ENCODE measurements around the gene PAK5. TPM values are rescaled to one million over a fixed set of nuclear protein-coding genes. Genes with fewer than 3 reads are reported as not detected.

The PAK5 gene
- total RNA-seq, 1 donor from 2014 or later, result 12.5 TPM

DNA sequence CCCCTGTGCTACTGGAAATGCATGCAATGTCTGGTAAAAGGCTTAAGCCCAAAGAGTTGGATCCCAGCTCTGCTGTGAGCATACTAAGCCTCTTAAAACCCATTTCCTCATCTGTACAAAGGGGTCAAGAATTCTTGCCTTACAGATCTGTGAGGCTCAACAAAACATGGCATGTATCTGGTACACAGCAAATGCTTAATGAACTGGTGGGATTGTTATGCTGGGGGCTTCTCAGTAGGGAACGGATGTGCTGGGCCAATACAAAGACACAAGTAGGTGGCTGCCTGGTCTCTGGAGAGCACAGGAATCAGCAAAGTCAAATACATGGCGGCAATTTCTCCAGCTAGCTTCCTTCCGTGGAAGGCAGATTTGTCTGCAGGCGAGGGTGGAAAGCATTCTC, 262.2 kb downstream of the PAK5 start:
- no peak for DNase-seq (ENCODE audit: low spot score)

DNA sequence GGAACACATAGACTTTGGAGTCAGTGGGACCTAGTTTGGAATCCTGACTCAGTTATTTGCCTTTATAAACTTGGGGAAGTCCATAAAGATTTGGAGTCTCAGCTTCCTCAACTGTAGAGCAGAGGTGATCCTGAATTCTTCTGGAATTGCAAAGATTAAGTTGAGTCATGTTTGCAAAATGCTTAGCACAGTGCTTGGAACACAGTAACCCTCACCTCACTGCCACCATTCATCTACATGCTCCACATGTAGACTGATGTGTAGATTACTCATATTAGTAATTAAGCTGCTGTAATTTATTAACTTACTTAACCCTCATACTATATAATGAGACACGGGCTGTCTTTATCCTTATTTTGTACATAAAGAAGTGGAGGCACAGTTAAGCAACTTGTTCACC, 263.0 kb downstream of the PAK5 start:
- no peak for DNase-seq (ENCODE audit: low spot score)

DNA sequence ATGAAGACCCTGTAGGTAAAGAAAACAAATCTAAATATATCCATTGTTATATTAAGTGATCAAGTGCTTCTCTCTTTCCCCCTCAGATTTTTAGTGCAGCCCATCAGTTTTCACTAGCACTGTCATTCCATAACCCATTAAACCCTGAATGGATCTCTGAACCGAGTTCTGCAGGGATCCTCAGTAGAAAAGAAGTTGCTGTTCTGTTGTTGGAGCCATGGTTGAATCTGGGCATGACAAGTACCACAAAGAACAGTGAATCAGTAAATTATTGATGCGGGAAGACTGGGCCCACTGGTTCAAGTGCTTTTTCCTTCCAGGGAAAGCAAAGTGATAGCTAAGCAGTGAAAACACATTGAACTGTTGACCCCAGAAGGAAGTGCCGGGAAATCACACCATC, 264.1 kb downstream of the PAK5 start:
- no peak for DNase-seq (ENCODE audit: low spot score)

DNA sequence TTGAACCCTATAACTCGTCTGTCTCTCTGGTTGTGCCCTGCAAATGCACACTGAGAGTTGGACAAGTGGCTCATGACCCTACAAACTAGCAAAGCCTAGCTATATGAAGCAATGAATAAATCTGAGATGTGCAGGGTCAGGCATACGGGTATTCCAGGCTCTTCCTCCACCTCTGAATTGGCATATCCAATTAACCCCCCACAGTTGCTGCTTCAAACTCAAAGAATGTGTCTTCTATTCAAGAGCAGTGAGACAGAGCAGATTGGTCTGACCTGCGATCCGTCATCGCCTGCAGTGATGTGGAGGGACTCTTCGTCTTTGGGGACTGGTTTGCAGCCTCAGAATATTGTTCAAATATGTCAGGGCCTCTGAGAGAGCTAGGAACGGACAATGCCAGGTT, 264.7 kb downstream of the PAK5 start:
- no peak for DNase-seq (ENCODE audit: low spot score)

DNA sequence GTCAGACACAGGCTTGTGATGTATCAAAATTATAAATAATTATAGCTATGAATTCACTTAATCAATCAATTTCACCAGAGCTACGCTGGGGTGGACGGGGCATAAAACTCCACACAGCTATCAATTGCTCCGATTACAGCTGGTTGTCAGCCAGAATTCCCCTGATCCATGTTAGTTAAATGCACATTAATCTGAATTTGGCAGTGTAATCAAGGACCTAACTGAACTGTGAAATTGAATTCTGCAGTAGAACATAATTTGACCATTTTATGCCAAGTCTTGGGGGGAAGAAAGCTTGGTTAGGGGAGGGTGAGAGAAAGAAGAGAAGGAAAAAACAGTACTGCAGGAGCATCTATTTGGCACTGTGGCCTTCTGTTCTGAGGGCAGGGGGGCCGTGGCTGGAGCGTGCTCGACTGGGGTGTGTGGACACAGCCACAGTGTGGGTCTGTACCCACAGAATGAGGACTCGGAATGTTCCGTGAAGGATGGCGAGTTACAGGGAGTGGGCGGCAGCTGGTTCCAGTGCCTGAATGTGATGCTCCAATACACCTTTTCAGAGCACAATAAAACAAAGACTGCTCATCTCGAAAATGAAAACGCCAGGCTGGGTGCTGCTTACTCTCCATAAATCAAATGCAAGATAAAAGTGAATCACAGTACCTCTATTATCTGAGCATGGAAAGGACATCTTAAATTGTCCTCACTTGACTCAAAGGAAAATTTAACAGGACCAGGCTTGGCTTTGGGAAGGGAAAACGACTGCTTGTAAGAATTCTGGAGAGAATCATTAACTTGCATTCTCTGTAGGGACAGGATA, 265.3 kb downstream of the PAK5 start:
- no peak for DNase-seq (ENCODE audit: low spot score)

DNA sequence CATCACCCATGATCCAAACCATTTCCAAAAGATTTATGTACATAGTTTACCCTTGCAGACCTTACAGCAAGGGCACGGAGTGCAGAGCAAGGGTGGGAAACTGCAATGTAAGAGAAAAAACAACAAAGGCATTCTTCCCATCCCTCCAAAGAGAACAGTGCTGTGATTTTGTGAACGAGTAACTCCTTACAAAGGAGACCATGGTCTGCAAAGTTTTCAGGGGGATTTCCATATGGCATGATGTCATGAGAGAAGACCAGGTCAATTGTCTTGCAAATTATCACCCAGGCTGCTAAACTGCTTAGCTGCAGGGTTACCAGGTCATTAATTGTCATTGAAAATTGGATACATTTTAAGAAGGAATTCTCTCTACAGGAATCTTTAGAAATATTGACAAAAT, 266.2 kb downstream of the PAK5 start:
- DNase-seq (ENCODE audit: low spot score), result no peak

DNA sequence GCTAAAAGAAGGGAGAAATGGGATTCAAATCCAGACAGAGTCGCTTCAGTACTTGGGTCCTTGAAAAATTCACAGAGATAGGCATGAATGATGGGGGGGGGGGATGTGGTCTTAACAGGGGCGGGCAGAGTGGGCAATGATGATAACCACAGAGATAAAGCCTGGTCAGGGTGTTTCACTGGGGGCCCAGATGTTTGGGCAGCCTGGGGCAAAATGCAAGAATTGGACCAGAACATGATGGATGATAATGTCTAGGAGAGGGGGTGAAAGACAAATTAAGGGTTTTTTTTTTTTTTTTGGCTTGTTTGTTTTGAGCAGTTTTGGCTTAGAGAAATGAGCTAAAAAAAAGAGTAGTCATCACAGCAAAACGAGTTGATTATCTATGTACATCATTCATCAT, 267.1 kb downstream of the PAK5 start:
- no peak for DNase-seq (ENCODE audit: low spot score)

DNA sequence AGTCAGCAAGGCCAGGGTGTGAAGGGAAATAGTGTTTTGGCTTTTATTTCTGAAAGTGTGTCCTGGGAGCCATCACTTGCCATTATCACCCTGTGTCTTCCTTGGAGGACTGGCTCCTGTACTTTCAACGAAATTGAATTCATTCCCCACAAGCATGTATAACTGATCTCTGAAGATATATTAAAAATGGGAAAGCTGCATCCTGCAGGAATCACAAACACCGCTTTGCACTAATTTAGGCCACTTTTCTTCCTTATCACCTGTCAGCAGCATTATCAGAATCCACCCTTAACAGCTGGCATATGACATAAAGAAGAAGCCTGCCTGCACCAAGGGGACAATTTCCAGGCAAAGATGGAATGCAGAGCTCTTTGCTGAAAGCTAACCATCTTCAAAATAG, 268.3 kb downstream of the PAK5 start:
- DNase-seq (ENCODE audit: low spot score), result no peak

DNA sequence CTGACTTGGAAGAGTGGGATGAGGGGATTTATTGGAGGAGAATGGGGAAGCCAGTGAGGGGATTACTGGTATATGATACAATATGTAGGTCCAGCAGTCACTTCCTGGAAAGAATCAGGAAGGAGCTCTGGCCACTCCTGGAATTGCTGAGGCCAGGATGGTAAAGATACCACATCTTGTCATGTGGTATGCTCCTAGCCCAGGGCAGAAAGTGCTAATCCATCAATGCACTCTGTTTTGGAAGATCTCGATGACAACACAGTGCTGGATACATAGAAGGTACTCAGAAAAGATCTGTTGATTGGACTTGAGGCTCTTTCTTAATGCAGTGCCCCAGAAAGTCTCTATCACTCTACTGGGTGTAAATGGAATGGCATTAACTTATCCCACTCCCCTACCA, 271.9 kb downstream of the PAK5 start:
- DNase-seq (ENCODE audit: low spot score), result no peak

DNA sequence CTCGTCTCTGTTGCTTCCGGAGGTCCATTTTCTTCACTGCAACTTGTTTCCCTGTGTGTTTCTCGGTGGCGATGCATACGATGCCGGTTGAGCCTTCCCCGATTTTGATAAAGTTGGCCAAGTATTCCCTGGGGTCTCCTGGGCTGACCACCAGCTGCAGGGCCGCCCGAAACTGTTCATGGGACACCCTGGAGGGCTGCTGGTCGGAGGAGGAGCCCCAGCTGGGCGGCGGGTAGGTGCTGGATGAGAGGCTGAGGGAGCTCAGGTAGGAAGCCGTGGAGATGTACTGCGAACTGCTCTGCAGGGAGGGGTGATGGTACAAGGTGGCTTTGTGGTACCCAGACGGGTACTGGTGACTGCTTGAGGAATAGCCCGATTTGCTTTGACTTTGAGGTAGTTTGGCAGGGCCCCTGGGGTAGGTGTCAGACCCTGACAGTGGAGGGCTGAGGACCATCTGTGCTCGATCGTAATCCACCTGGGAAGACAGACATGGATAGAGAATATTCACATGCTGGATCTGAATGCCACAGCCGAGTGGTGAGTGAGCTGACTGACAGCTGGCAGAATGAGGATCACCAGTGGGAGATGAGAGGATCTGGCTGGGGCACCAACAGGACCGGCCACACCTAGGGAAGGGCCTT, 272.8 kb downstream of the PAK5 start:
- no peak for DNase-seq (ENCODE audit: low spot score)

DNA sequence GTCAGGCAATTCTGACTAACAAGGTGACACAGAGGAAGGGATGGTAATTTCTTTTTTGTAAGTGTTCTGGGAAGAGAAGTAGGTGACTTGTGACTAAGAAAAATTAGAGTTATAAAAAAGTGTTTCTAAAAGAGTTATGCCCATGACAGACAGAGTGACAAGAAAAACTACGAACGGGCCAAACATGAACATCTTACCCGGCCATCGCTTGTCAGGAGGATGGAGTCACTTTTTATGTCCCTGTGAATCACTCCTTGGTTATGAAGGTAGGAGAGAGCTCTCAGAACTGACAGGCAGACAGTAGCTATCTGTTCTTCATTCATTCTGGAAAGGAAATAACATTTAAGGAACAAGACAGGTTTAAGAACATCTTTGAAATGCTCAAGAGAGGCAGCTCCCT, 281.5 kb downstream of the PAK5 start:
- DNase-seq (ENCODE audit: low spot score), result no peak

DNA sequence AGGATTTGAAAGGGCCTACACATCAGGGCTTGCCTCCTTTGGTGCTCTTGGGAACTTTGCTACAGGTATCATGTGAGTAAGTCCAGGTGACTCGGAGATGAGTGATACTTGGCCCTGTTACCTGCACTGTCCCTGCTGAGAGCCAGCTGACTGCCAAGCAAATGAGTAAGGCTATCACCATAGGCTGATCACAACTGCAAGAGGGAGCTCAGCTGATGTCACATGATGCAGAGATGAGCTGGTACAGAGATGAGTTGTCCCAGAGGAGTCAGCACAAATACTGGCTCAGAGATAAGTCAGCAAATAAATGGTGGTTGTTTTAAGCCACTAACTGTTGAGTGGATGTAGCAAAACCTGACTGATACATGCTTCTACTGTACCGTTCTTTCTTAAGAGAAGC, 283.1 kb downstream of the PAK5 start:
- DNase-seq (ENCODE audit: low spot score), result no peak

DNA sequence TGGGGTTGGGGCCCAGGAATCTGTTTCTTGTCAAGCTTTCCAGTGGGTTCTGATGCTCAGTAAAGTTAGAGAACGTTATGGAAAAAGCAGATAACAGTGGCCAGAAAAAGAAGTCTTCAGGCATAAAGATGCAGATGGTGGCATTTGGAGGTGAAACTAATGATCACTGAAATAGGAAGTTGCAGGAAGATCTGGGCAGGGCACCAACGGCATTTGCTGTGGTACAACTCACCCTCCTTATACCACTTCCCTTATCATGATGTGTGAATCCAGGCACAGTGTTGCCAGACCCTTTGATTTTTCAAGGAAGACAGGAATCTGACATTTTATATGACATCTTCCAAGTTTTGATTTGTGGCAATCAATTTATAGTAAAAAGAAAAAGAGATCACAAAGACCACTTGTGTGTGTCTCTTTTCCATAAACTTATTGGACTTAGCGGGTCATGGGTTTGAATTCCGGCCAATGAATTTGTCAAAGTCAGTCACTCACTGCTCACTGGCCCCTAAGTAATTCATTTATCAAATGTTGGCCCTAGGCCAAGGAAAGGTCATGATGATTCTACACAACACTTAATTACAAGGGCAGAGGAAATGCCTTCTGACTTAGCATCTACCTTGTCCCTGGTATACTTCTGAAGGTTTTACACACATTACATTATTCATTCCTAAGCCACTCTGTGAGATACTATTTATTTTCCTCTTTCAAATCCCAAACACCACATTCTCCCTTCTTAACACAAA, 286.9 kb downstream of the PAK5 start:
- peak; percentile 18 for DNase-seq (ENCODE audit: low spot score)

DNA sequence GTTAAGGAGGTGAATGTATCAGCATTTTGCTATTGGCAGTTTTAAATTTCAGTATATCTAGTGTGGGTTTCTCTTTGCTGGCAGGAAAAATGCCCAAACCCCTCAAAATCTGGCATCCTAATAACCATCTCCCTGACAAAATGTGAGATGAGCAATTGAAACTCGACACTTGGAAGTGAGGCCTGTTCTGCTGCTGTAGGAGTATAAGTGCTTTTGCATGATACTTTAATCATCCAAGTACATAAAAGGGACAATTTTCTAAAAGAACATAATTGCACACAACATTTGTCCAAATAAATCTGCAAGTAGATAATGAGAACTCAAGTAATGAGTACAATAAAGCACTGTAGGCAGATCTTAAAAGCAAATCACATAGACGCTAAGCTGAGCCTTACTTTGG, 288.0 kb downstream of the PAK5 start:
- DNase-seq (ENCODE audit: low spot score), result no peak

DNA sequence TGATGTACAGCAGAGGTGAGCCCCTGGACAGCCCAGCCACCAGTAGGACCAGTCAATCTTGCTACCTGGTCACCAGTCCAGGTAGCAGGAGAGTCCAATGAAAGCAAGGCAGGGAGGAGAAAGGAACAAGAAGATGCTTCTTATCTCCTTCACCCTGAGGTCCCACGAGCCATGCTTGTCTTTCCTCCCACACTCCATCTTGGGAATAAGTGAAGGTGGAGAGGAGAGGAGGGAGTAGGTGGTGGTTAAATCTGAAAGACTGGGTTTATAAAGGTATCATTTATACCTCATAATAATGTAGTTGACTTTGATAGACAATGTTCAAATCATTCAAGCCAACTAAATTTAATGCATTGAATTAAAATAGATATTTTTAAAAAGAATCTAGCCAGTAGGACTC, 288.6 kb downstream of the PAK5 start:
- DNase-seq (ENCODE audit: low spot score), result no peak

DNA sequence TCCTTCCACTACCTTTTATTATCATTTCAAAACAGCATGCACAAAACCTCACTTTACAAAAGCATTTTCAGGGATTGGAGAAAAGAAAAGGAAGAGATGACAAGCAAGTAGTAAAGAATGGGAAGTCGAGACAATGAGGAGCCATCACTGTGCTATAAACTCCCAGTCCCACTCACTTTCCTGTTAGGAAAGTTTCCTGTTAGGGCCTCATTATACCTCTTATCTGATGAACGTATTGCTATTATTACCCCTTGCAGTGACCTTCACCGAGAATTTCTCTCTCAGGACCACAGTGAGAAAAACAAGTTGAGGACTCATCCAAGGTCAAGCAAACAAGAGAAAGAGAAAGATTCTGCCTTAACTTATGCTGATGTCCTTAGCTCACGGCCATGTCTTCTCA, 295.7 kb downstream of the PAK5 start:
- no peak for DNase-seq (ENCODE audit: low spot score)

DNA sequence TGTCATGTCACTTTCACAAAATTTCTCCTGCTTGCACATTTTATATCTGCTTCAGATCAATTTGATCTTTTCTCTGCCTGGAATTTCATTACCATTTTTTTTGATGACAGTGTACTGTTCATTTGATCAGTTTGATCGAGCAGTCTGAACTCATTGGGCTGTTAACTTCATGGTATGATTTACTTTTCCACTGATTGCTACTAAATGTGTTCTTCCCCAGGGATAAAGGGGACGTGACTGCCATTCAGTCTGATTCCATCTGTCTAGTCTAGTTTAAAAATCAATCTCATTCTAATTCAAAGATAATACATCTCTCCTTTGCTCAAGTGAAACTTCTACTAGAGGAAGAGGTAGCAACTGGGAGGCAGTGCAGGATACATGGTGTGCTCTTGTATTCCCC, 303.4 kb downstream of the PAK5 start:
- no peak for DNase-seq (ENCODE audit: low spot score)

DNA sequence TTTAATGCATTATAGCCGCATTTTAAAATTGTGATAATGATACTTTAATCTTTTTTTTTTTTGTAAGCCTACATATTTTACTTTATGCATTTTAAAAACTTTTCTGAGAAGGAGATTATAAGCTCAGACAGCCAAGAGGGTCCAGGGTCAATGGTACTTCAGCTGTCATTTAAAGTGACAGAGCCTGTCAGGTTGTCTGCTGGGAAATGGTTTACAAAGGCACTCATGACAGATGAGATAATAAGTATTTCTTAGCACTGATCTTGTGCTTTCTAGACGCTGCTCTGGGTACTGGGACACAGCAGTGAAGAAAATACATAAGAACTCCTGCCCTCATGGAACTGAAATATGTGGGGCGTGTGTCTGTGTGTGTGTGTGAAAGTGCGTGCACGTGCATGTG, 304.9 kb downstream of the PAK5 start:
- no peak for DNase-seq (ENCODE audit: low spot score)

DNA sequence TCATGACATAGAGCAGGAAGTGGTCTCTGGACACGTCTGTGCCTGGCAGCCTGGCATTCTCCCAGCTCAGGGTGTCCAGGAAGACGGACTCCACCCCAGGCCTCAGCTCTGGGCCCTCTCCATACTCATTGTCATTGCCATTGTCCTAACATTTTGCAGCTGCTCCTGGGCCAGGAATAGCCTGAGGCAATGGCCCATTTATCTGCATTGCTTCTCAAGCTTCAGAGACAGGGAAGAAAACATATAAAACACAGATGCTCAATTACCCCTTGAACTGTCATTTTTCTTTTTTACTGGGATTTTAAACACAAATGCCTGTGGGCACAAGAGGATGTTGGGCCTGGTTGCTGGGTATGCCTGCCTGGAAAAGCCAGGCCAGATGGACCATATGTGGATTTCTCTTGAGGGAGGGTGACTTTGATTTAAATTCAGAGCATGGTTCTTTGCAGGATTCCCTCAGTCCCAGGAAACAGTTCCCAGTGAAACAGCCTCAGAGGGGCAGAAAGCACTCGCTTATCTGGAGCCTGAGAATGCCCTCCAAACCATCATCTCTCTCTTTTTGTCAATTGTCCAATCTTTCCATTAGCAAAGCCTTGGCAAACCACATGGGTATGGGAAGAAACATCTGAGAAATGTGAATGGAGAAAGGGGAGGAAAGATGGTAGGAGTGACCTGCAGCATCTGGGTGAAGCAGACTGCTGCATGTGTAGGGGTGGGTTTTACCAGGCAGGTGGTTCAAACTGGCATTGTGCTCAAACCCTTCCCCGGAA, 306.6 kb downstream of the PAK5 start:
- DNase-seq (ENCODE audit: low spot score), result no peak

DNA sequence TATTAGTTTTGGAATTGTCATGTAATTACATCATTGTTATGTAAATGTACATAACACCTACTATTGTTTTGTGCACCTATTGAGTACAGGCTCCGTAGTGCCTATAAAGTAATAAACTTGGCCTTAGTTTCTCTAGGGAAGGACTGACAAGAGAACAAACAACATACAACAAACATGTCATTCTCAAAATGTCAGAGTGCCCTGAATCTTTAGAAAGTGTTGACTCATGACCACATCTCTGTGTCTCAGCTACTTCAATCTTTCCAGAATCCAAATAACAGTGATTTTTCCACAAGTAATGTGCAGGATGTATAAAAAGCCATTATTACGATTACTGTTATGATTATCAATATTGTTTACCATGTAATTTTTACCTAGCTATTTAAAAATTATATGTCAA, 307.3 kb downstream of the PAK5 start:
- no peak for DNase-seq (ENCODE audit: low spot score)

DNA sequence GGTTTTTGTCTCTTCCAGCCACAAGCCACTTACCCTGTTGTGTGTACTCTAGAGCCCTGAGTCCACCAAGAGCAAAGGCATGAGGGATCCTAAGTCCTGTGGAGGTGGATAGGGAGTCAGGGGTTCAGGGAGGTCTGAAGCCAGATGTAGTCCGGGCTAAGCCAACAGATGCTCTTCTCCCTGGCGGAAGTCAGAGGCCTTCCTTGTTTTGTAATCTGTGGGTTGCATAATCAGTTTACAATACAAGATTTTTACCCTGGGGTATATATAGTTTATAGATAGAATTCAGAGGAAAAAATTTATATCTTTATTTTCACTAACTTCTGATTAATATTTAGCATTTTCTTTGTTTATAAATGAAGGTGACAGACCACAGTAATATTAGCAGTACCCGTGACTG, 315.2 kb downstream of the PAK5 start:
- DNase-seq (ENCODE audit: low spot score), result no peak

DNA sequence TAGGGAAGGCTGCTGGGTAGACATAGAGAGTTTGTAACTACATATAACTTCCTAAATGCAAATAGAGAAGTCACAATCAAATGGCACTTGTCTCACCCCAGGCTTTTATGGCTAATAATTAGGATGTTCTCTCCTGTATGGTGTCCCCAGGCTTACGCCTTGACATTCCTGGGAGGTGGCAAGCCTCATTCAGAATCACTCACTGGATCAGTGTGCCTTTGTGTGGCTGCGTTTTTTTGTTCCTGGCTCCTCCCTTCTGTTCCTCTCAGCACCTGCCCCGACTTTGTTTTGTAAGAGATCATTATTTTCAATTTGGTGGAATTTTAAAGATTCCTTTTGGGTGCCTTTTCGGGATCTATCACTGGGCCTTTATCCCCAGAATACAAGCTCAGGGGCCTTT, 318.8 kb downstream of the PAK5 start:
- DNase-seq (ENCODE audit: low spot score), result no peak

Data from mucosa of gallbladder (tissue), 1 donor.